ENCODE results near the gene SOX15. TPM values are rescaled to one million over a fixed set of nuclear protein-coding genes. Genes with fewer than 3 reads are reported as not detected.

SOX15 gene
- total RNA-seq, 1 experiment from 2014 or later = 6.3 TPM

DNA sequence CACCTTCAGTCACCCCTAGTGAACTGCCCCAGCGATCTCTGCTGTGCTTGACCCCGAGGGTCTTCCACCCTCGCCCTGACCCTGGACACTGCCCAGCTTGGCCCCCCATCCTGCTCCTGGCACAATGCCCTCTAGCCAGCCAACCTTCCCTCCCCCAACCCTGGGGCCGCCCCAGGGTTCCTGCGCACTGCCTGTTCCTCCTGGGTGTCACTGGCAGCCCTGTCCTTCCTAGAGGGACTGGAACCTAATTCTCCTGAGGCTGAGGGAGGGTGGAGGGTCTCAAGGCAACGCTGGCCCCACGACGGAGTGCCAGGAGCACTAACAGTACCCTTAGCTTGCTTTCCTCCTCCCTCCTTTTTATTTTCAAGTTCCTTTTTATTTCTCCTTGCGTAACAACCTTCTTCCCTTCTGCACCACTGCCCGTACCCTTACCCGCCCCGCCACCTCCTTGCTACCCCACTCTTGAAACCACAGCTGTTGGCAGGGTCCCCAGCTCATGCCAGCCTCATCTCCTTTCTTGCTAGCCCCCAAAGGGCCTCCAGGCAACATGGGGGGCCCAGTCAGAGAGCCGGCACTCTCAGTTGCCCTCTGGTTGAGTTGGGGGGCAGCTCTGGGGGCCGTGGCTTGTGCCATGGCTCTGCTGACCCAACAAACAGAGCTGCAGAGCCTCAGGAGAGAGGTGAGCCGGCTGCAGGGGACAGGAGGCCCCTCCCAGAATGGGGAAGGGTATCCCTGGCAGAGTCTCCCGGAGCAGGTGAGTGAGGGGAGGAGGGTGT is 31.2 kb downstream of the SOX15 start, which contains the start of gene TNFSF13:
Gene TNFSF13 (plus strand): TSS at position 207 of the 776 bp plus-strand sequence. CDS start 290 bp downstream, at position 497.
- H3K36me3 ChIP-seq (ENCODE audit: low read depth, low read length) = no peaks in the 10 kb centered on the region
- ATAC-seq = no peak
- no peak for DNase-seq
- peak within 1 kb of the TSS; percentile 80 for H2AFZ ChIP-seq (ENCODE audit: low read length)
- no peaks in the 10 kb centered on the region for H4K20me1 ChIP-seq (ENCODE audit: low read length)
- peak within 1 kb of the TSS; percentile 100 for H3K4me2 ChIP-seq (ENCODE audit: low read length)
- peak within 1 kb of the TSS; percentile 67 for H3K9ac ChIP-seq (ENCODE audit: low read length)
- H3K79me2 ChIP-seq (ENCODE audit: low read length) = peaks cover 19% of the 10 kb centered on the region
- H3K4me3 ChIP-seq (ENCODE audit: low read length) = peak within 1 kb of the TSS; percentile 60
- TF ChIP-seq EZH2phosphoT487 (IDR thresholded peaks at IDR 0.05; ENCODE audit: borderline replicate concordance, low read length) = no peak
- TF ChIP-seq, protein P1, sequence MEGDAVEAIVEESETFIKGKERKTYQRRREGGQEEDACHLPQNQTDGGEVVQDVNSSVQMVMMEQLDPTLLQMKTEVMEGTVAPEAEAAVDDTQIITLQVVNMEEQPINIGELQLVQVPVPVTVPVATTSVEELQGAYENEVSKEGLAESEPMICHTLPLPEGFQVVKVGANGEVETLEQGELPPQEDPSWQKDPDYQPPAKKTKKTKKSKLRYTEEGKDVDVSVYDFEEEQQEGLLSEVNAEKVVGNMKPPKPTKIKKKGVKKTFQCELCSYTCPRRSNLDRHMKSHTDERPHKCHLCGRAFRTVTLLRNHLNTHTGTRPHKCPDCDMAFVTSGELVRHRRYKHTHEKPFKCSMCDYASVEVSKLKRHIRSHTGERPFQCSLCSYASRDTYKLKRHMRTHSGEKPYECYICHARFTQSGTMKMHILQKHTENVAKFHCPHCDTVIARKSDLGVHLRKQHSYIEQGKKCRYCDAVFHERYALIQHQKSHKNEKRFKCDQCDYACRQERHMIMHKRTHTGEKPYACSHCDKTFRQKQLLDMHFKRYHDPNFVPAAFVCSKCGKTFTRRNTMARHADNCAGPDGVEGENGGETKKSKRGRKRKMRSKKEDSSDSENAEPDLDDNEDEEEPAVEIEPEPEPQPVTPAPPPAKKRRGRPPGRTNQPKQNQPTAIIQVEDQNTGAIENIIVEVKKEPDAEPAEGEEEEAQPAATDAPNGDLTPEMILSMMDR (conservative IDR thresholded peaks at IDR 0.05; ENCODE audit: low read depth, low read length) = no peak
- TF ChIP-seq EZH2 (IDR thresholded peaks at IDR 0.05; ENCODE audit: low read length, unreplicated experiment) = no peak
- peaks cover 31% of the 10 kb centered on the region for H3K4me1 ChIP-seq (ENCODE audit: insufficient read depth, low read length)
- peak within 1 kb of the TSS; percentile 65 for H3K27ac ChIP-seq (ENCODE audit: low read length)
- no peaks in the 10 kb centered on the region for H3F3A ChIP-seq (ENCODE audit: low read length, unreplicated experiment)
- no peaks in the 10 kb centered on the region for H3K9me3 ChIP-seq (ENCODE audit: low read length)
- H3K9me2 ChIP-seq (replicated peaks; ENCODE audit: low read length) = no peaks in the 10 kb centered on the region
- CTCF ChIA-PET = no interaction called here
- intact Hi-C loops (cut with micrococcal nuclease) = no loop called here
- TSS peak; percentile 9 for BruUV-seq (replicated peaks)
- POLR2A ChIA-PET (ENCODE audit: unreplicated experiment) = no interaction called here
- H3K27me3 ChIP-seq (ENCODE audit: low read length) = no peaks in the 10 kb centered on the region

DNA sequence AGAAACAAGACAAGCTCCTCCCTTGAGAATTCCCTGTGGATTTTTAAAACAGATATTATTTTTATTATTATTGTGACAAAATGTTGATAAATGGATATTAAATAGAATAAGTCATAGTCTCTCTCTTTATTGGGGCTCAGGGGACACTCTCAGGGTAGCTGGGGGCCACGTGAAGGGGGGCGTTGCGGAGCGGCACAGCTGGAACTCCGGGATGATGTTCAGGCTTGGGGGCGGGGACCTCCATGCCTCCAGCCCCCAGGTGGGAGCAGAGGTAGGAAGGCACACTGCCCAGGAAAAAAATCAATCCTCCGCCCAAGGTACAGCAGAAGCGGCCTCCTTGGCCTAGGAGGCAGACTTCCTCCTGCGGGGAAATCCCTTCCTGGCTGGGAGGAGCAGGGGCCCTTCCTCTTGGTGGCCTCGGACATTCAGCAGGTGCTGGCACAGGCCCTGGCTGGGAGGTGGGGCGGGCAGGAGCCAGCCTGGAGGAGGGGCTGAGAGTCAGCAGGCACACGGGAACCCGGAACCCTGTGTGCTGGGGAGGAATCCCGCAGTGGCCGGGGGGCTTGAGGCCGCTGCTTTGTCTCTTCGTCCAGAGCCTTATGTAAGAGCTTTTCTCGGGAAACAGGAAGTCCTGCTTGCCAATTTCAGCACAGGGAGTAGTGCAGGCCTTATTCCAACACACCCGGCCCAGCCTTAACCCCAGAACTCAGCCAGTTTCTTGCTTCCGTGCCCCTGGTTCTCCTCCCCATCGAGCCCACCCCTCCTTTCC is 31.9 kb downstream of the SOX15 start:
- ATAC-seq (peak; percentile 50), DNase-seq (peak; percentile 66)
- Histone ChIP-seq H3K36me3 (ENCODE audit: low read depth, low read length) (no peaks in the 10 kb centered on the region), H3F3A (ENCODE audit: low read length, unreplicated experiment) (no peaks in the 10 kb centered on the region), H3K4me3 (ENCODE audit: low read length) (peak overlapping the region; percentile 60), H4K20me1 (ENCODE audit: low read length) (no peaks in the 10 kb centered on the region), H3K9ac (ENCODE audit: low read length) (peak overlapping the region; percentile 67), H3K9me3 (ENCODE audit: low read length) (no peaks in the 10 kb centered on the region), H3K27me3 (ENCODE audit: low read length) (no peaks in the 10 kb centered on the region), H3K79me2 (ENCODE audit: low read length) (peaks cover 11% of the 10 kb centered on the region), H3K4me2 (ENCODE audit: low read length) (peak overlapping the region; percentile 100), H2AFZ (ENCODE audit: low read length) (peak overlapping the region; percentile 80), H3K4me1 (ENCODE audit: insufficient read depth, low read length) (peaks cover 25% of the 10 kb centered on the region), H3K9me2 (replicated peaks; ENCODE audit: low read length) (no peaks in the 10 kb centered on the region), H3K27ac (ENCODE audit: low read length) (peak overlapping the region; percentile 65)
- TF ChIP-seq EZH2phosphoT487 (IDR thresholded peaks at IDR 0.05; ENCODE audit: borderline replicate concordance, low read length) = no peak
- TF ChIP-seq EZH2 (IDR thresholded peaks at IDR 0.05; ENCODE audit: low read length, unreplicated experiment) = no peak
- TF ChIP-seq, protein P1 (conservative IDR thresholded peaks at IDR 0.05; ENCODE audit: low read depth, low read length) = no peak
- no TSS peak for BruUV-seq (replicated peaks)
- intact Hi-C loops (cut with micrococcal nuclease) = no loop called here
- ChIA-PET CTCF (no interaction called here), POLR2A (ENCODE audit: unreplicated experiment) (no interaction called here)
